Measurements from ENCODE around the gene CNBD2.

DNA sequence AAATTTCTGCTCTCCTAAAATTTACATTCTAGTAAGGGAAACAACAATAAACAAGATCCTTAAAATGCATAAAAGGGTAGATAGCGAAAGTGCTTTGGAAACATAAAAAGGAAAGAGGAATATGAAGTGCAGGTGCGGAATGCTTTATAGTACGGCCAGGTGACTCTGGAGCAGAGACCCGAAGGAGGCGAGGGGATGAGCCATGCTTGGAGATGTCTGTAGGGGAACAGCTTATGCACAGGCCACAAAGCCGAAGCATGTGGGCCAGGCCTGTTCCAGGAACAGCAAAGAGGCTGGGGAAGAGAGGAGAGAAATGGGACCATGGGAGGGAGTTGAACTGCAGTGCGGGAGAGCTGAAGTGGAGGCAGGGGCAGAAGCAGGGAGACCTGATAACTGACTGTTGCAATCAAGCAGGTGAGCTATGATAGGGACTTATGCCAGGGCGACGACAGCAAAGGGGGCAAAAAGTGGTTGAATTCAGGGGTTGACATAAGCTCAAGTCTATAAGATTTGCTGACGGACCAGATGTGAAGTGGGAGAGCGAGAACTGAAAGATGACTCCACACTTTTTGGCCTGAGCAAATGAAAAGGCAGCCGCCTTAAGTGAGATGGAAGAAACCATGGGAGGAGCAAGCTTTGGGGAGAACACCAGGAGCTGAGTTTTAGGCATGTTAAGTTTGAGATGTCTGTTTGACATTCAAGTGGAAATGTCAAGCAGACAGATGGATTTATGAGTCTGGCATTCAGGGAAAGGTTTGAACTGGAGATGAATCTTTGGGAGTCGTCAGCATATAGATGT, 83.1 kb downstream of the CNBD2 start:
- TF ChIP-seq, protein P1, sequence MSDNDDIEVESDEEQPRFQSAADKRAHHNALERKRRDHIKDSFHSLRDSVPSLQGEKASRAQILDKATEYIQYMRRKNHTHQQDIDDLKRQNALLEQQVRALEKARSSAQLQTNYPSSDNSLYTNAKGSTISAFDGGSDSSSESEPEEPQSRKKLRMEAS (CRISPR knock-in tag; IDR thresholded peaks at IDR 0.05), result no peak; the same call in 1 of the 2 replicates
- TF ChIP-seq, protein P2, sequence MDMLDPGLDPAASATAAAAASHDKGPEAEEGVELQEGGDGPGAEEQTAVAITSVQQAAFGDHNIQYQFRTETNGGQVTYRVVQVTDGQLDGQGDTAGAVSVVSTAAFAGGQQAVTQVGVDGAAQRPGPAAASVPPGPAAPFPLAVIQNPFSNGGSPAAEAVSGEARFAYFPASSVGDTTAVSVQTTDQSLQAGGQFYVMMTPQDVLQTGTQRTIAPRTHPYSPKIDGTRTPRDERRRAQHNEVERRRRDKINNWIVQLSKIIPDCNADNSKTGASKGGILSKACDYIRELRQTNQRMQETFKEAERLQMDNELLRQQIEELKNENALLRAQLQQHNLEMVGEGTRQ (CRISPR knock-in tag; IDR thresholded peaks at IDR 0.05), result no peak

Measured in WTC11 (cell line).